GM23338 (cell line): ENCODE measurements around the gene BHLHE41. TPM values are rescaled to one million over a fixed set of nuclear protein-coding genes. Genes with fewer than 3 reads are reported as not detected.
A peak's percentile ranks its signal among the peaks of the same experiment; 100 is the strongest.

Experiments
- ATAC-seq: fragments of 200-7000 bp; cut with Tn5 transposase; 3 replicates; pipeline ENCODE4 v1.9.1; 2020
- DNase-seq: peaks from one replicate; pipeline ENCODE4 v3.0.0-alpha.2; 2015; ENCODE audit warnings: low spot score
- H2AFZ ChIP-seq: fragments of 200-600 bp; sonication (generic); 2 replicates; pipeline ENCODE4 v1.8.0; 2016; ENCODE audit warnings: antibody characterized with exemption, mild to moderate bottlenecking, moderate library complexity
- H3F3A ChIP-seq: fragments of 200-600 bp; sonication (generic); replicated peaks from 2 replicates; pipeline ENCODE4 v1.8.0; 2017; ENCODE audit warnings: antibody characterized with exemption, mixed run types, low read depth
- H3K27ac ChIP-seq: fragments of 200-600 bp; sonication (generic); 2 replicates; pipeline ENCODE4 v1.6.1; 2016; ENCODE audit warnings: low read depth
- H3K27me3 ChIP-seq: fragments of 200-600 bp; sonication (generic); 2 replicates; pipeline ENCODE4 v1.8.0; 2016; ENCODE audit warnings: mild to moderate bottlenecking, mixed run types, moderate library complexity; ENCODE audit not compliant: insufficient read depth
- H3K36me3 ChIP-seq: fragments of 200-600 bp; sonication (generic); 2 replicates; pipeline ENCODE4 v1.8.0; 2016; ENCODE audit warnings: mild to moderate bottlenecking; ENCODE audit not compliant: insufficient read depth
- H3K4me1 ChIP-seq: fragments of 200-600 bp; sonication (generic); 2 replicates; pipeline ENCODE4 v1.8.0; 2016; ENCODE audit warnings: mild to moderate bottlenecking, moderate library complexity; ENCODE audit not compliant: insufficient read depth
- H3K4me2 ChIP-seq: fragments of 200-600 bp; sonication (generic); 2 replicates; pipeline ENCODE4 v1.7.1; 2017; ENCODE audit warnings: mixed run types
- H3K4me3 ChIP-seq: fragments of 200-600 bp; sonication (generic); 2 replicates; pipeline ENCODE4 v1.6.1; 2016; ENCODE audit warnings: mixed run types
- H3K79me2 ChIP-seq: fragments of 200-600 bp; sonication (generic); replicated peaks from 2 replicates; pipeline ENCODE4 v1.8.0; 2017; ENCODE audit warnings: mild to moderate bottlenecking; ENCODE audit not compliant: insufficient read depth
- H3K9me2 ChIP-seq: fragments of 200-600 bp; sonication (generic); 2 replicates; pipeline ENCODE4 v1.8.0; 2017; ENCODE audit not compliant: insufficient read depth
- H4K20me1 ChIP-seq: fragments of 200-600 bp; sonication (generic); replicated peaks from 2 replicates; pipeline ENCODE4 v1.8.0; 2017; ENCODE audit warnings: mild to moderate bottlenecking; ENCODE audit not compliant: insufficient read depth
- H3K27ac Mint-ChIP-seq: 2 replicates; pipeline ENCODE4 v1.8.0; 2020; ENCODE audit warnings: inconsistent platforms, mild to moderate bottlenecking, moderate library complexity, mixed read lengths
- H3K27me3 Mint-ChIP-seq: 3 replicates; pipeline ENCODE4 v1.8.0; 2022; ENCODE audit warnings: low read depth, mild to moderate bottlenecking, moderate library complexity, mixed read lengths, inconsistent platforms; ENCODE audit not compliant: insufficient read depth, poor library complexity
- H3K36me3 Mint-ChIP-seq: 3 replicates; pipeline ENCODE4 v1.8.0; 2021; ENCODE audit warnings: low read depth, mild to moderate bottlenecking, inconsistent platforms, moderate library complexity, mixed read lengths
- H3K4me1 Mint-ChIP-seq: 3 replicates; pipeline ENCODE4 v1.8.0; 2020; ENCODE audit warnings: mild to moderate bottlenecking, inconsistent platforms, mixed read lengths
- H3K4me3 Mint-ChIP-seq: 3 replicates; pipeline ENCODE4 v1.8.0; 2021; ENCODE audit warnings: moderate library complexity, mild to moderate bottlenecking, inconsistent platforms, mixed read lengths
- H3K9me3 Mint-ChIP-seq: 3 replicates; pipeline ENCODE4 v1.8.0; 2020; ENCODE audit warnings: moderate library complexity, mild to moderate bottlenecking, inconsistent platforms, mixed read lengths
- CTCF ChIP-seq, 2 experiments: fragments of 200-600 bp in 1 of 2; sonication (generic) in 1 of 2; conservative IDR thresholded peaks; 2 replicates each; pipeline versions ENCODE4 v1.5.1 to v1.6.1; 2016 to 2017; ENCODE audit warnings: antibody characterized with exemption in 2 of 2, low read depth in 2 of 2, mild to moderate bottlenecking in 2 of 2, moderate library complexity in 1 of 2
- ETS1 ChIP-seq: IDR thresholded peaks from 2 replicates; pipeline ENCODE4 v1.6.1; 2016; ENCODE audit warnings: antibody characterized with exemption
- JUNB ChIP-seq: IDR thresholded peaks from one replicate; pipeline ENCODE4 v1.6.1; 2016; ENCODE audit warnings: antibody characterized with exemption; ENCODE audit not compliant: unreplicated experiment
- NANOG ChIP-seq: IDR thresholded peaks from 2 replicates; pipeline ENCODE4 v1.6.1; 2016; ENCODE audit warnings: antibody characterized with exemption, borderline replicate concordance
- POLR2AphosphoS5 ChIP-seq: IDR thresholded peaks from 2 replicates; pipeline ENCODE4 v1.6.1; 2016; ENCODE audit warnings: antibody characterized with exemption, low read depth
- REST ChIP-seq: IDR thresholded peaks from one replicate; pipeline ENCODE4 v1.6.1; 2018; ENCODE audit warnings: antibody characterized with exemption; ENCODE audit not compliant: unreplicated experiment
- STAT1 ChIP-seq: IDR thresholded peaks from one replicate; pipeline ENCODE4 v1.6.1; 2016; ENCODE audit warnings: antibody characterized with exemption; ENCODE audit not compliant: unreplicated experiment
- ZNF114 ChIP-seq: fragments of 250-450 bp; sonication (Bioruptor Pico); IDR thresholded peaks from 2 replicates; pipeline ENCODE4 v1.5.0; 2020; ENCODE audit warnings: mild to moderate bottlenecking, moderate library complexity
- polyA plus RNA-seq: library from polyadenylated mRNA; unstranded; fragments of >200 nt; fragmentation: Nextera tagmentation; extraction: Ambion mirVana; gene quantifications from 2 replicates; pipeline ENCODE4 v1.2.1, GENCODE V29; 2016
- total RNA-seq: library from RNA; depleted of rRNA; stranded (reverse); fragments of >200 nt; shearing (Covaris generic); gene quantifications from 2 replicates; pipeline ENCODE4 v1.2.3, GENCODE V29; 2014

Gene BHLHE41
- total and polyA plus RNA-seq, 2 experiments from 2014 or later: 1.6 to 2.9 TPM

- Histone ChIP-seq H3K9me2 (no peaks in the 10 kb centered on the region), H2AFZ (peak overlapping the region; percentile 39; the same call in 1 of the 2 replicates), H3K36me3 (no peaks in the 10 kb centered on the region), H3K27ac (peak overlapping the region; percentile 68), H3K4me2 (peak overlapping the region; percentile 80), H3K27me3 (peaks cover 27% of the 10 kb centered on the region), H3K4me3 (peak overlapping the region; percentile 53), H4K20me1 (no peaks in the 10 kb centered on the region), H3K79me2 (no peaks in the 10 kb centered on the region), H3K4me1 (peaks cover 50% of the 10 kb centered on the region), H3F3A (no peaks in the 10 kb centered on the region; the same call in 1 of the 2 replicates)
- Mint-ChIP-seq H3K27me3 (peaks cover 23% of the 10 kb centered on the region), H3K4me3 (peak overlapping the region; percentile 80), H3K9me3 (no peaks in the 10 kb centered on the region), H3K36me3 (no peaks in the 10 kb centered on the region; the same call in 2 of the 3 replicates), H3K4me1 (peaks cover 62% of the 10 kb centered on the region), H3K27ac (peak overlapping the region; percentile 86)
- TF ChIP-seq ZNF114 (CRISPR knock-in tag): no peak
- TF ChIP-seq JUNB: no peak
- TF ChIP-seq REST: no peak
- TF ChIP-seq NANOG: no peak
- TF ChIP-seq CTCF (conservative IDR thresholded peaks at IDR 0.05; ENCODE audit: low read depth in 2 of 2): peak in 1 of 2 experiments; percentile 3; a peak in 1 of 4 replicates
- TF ChIP-seq ETS1: no peak
- peak; percentile 37; the same call in 1 of the 2 replicates for TF ChIP-seq POLR2AphosphoS5
- no peak for TF ChIP-seq STAT1
- ATAC-seq (peak; percentile 81), DNase-seq (peak; percentile 92)
These were observed 10.8 kb downstream of the BHLHE41 start for GRCh38 chr12:26113853-26114719.
